Glutamatergic neuron (in vitro differentiated cells): ENCODE results near the gene NLRP7. TPM values are rescaled to one million over a fixed set of nuclear protein-coding genes. Genes with fewer than 3 reads are reported as not detected.

ENCODE experiments used
- DNase-seq: peaks from one replicate; pipeline ENCODE4 v3.0.0; 2022
- H3K27ac Mint-ChIP-seq: one replicate; pipeline ENCODE4 v1.8.0; 2020; ENCODE audit warnings: mild to moderate bottlenecking, mixed read lengths, inconsistent platforms; ENCODE audit not compliant: unreplicated experiment
- H3K27me3 Mint-ChIP-seq: one replicate; pipeline ENCODE4 v1.8.0; 2020; ENCODE audit warnings: mild to moderate bottlenecking, moderate library complexity, mixed read lengths, inconsistent platforms; ENCODE audit not compliant: unreplicated experiment
- H3K36me3 Mint-ChIP-seq: one replicate; pipeline ENCODE4 v1.8.0; 2020; ENCODE audit warnings: mild to moderate bottlenecking, mixed read lengths, inconsistent platforms; ENCODE audit not compliant: unreplicated experiment
- H3K4me1 Mint-ChIP-seq: one replicate; pipeline ENCODE4 v1.8.0; 2020; ENCODE audit warnings: mild to moderate bottlenecking, low read depth, mixed read lengths, inconsistent platforms; ENCODE audit not compliant: unreplicated experiment
- H3K4me3 Mint-ChIP-seq: one replicate; pipeline ENCODE4 v1.8.0; 2020; ENCODE audit warnings: mild to moderate bottlenecking, mixed read lengths, inconsistent platforms; ENCODE audit not compliant: unreplicated experiment
- H3K9me3 Mint-ChIP-seq: one replicate; pipeline ENCODE4 v1.8.0; 2020; ENCODE audit warnings: mild to moderate bottlenecking, moderate library complexity, mixed read lengths, inconsistent platforms; ENCODE audit not compliant: unreplicated experiment
- total RNA-seq: library from RNA; stranded (reverse); fragmentation: NEBNext Ultra II Directional; extraction: Animal tissue kit (Norgen Biotek cat#: 25700); gene quantifications from one replicate; pipeline ENCODE4 v1.2.1, GENCODE V29; 2021; ENCODE audit not compliant: unreplicated experiment
- TF ChIP-seq, protein P1 (sequence below): fragments of 200-600 bp; sonication (generic); IDR thresholded peaks from one replicate; pipeline ENCODE4 v1.5.0; 2021; ENCODE audit not compliant: partially characterized antibody, unreplicated experiment

NLRP7 gene
- total RNA-seq, 1 donor from 2014 or later: not detected

DNA sequence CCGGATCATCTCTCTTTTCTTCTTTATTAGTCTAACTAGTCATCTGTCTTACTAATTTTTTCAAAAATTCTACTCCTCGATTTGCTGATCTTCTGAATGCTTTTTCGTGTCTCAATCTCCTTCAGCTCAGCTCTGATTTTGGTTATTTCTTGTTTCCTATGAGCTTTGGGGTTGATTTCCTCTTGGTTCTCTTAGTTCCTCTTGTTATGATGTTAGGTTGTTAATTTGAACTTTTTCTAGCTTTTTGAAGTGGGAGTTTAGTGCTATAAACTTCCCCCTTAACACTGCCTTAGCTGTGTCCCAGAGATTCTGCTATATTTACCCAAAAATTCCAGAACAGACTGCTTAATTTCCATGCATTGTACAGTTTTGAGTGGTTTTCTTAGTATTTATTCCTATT is 69.9 kb downstream of the NLRP7 start:
- Mint-ChIP-seq H3K27ac (no peak overlapping the region), H3K4me1 (no peaks in the 10 kb centered on the region), H3K27me3 (peaks cover under 1% of the 10 kb centered on the region), H3K9me3 (no peaks in the 10 kb centered on the region), H3K36me3 (no peaks in the 10 kb centered on the region), H3K4me3 (no peak overlapping the region)
- TF ChIP-seq, protein P1, sequence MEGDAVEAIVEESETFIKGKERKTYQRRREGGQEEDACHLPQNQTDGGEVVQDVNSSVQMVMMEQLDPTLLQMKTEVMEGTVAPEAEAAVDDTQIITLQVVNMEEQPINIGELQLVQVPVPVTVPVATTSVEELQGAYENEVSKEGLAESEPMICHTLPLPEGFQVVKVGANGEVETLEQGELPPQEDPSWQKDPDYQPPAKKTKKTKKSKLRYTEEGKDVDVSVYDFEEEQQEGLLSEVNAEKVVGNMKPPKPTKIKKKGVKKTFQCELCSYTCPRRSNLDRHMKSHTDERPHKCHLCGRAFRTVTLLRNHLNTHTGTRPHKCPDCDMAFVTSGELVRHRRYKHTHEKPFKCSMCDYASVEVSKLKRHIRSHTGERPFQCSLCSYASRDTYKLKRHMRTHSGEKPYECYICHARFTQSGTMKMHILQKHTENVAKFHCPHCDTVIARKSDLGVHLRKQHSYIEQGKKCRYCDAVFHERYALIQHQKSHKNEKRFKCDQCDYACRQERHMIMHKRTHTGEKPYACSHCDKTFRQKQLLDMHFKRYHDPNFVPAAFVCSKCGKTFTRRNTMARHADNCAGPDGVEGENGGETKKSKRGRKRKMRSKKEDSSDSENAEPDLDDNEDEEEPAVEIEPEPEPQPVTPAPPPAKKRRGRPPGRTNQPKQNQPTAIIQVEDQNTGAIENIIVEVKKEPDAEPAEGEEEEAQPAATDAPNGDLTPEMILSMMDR: no peak
- DNase-seq: no peak

DNA sequence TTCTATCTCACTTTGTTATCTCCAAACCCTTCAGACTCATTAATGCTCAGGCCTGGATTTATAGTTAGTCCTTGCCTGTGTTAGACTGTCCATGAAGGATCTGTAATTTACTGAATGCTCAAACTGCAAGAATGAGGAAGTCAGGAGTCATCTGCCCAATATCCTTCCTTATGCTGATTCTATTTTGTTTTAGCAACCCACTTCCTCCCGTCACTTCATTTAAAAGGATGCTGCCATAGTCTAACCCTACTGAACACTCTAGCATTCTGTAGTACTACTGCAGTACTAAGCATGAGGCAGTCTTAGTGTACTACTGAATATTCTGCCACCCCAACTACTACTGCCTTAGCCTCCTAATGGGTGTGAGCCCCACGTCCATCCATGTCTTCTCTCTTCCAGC is 71.8 kb downstream of the NLRP7 start:
- Mint-ChIP-seq H3K36me3 (no peaks in the 10 kb centered on the region), H3K9me3 (no peaks in the 10 kb centered on the region), H3K4me3 (no peak overlapping the region), H3K27me3 (no peaks in the 10 kb centered on the region), H3K27ac (no peak overlapping the region), H3K4me1 (no peaks in the 10 kb centered on the region)
- no peak for DNase-seq
- TF ChIP-seq, protein P1: no peak

DNA sequence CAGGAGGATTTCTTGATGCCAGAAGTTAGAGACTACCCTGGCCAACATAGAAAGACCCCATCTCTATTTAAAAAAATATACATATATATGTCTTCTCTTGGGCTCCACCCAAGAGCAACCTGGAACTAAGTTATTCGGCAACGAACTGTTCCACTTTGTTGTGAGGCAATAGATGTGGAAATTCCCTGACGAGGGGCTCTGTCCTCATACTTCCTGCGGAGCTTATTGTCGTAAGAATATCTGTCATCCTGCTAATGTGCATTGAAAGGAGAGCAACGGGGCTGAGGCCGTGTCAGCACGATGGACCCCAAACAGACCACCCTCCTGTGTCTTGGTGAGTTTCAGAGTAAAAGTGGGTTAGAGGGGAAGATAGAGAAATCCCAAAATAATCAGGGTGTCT is 73.3 kb downstream of the NLRP7 start, which contains the start of gene FCAR:
TSS of gene FCAR (plus strand) at position 246 of the 400 bp plus-strand sequence. CDS start at position 301, 55 bp downstream.
- Mint-ChIP-seq H3K4me3 (no peak within 1 kb of the TSS), H3K4me1 (no peaks in the 10 kb centered on the region), H3K9me3 (no peaks in the 10 kb centered on the region), H3K27me3 (no peaks in the 10 kb centered on the region), H3K36me3 (no peaks in the 10 kb centered on the region), H3K27ac (no peak within 1 kb of the TSS)
- no peak for DNase-seq
- TF ChIP-seq, protein P1: no peak

Other genes starting within 250 kb of the NLRP7 start
- not detected for gene KIR3DL3, start 223.1 kb downstream of the NLRP7 start, total RNA-seq
- gene KIR2DL3, start 209.0 kb downstream of the NLRP7 start, total RNA-seq: not detected
- gene KIR2DL1, start 177.7 kb downstream of the NLRP7 start, total RNA-seq: not detected
- gene KIR2DL4, start 143.9 kb downstream of the NLRP7 start, total RNA-seq: not detected
- gene KIR3DL1, start 131.1 kb downstream of the NLRP7 start, total RNA-seq: not detected
- gene KIR2DS4, start 114.9 kb downstream of the NLRP7 start, total RNA-seq: not detected
- gene KIR3DL2, start 97.1 kb downstream of the NLRP7 start, total RNA-seq: not detected
- not detected for gene FCAR, start 73.3 kb downstream of the NLRP7 start, total RNA-seq
- not detected for gene NCR1, start 41.4 kb downstream of the NLRP7 start, total RNA-seq
- gene NLRP2, start 18.8 kb upstream of the NLRP7 start, total RNA-seq: 34.2 TPM
- gene GP6, start 90.7 kb upstream of the NLRP7 start, total RNA-seq: 0.42 TPM
- 17.9 TPM for gene RDH13, start 115.6 kb upstream of the NLRP7 start, total RNA-seq
- gene EPS8L1, start 128.3 kb upstream of the NLRP7 start, total RNA-seq: 114 TPM
- gene PPP1R12C, start 170.1 kb upstream of the NLRP7 start, total RNA-seq: 150 TPM
- 19.3 TPM for gene TNNT1, start 201.7 kb upstream of the NLRP7 start, total RNA-seq
- 3.3 TPM for gene TNNI3, start 210.2 kb upstream of the NLRP7 start, total RNA-seq
- 2.4 TPM for gene DNAAF3, start 219.1 kb upstream of the NLRP7 start, total RNA-seq
- 23.7 TPM for gene SYT5, start 232.8 kb upstream of the NLRP7 start, total RNA-seq